ENCODE measurements around the gene CTBP2. TPM values are rescaled to one million over a fixed set of nuclear protein-coding genes. Genes with fewer than 3 reads are reported as not detected.

CTBP2 gene
- total RNA-seq, 4 donors from 2014 or later: 69.7 to 125 (median 84.7) TPM

DNA sequence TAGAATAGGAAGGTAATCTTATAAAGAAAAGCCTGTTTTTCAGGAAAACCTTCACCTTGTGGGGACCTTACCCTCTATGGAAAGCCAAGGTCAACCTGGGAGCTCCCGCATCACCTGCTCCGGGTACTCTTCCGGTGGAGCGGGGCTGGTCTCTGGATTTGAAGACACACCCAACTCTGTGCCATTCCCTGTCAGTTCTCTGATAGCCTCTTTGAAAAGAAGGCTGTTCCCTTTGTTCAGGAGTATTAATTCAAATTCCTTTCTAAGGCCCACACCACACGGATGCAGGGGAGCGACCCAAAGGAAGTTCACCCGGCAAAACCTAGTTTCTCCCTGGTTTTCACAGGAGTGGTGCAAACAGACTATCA, 10.7 kb downstream of the CTBP2 start:
- H3K27me3 ChIP-seq: no peaks in the 10 kb centered on the region
- H3K4me1 ChIP-seq: peaks cover 92 to 100% (median 99%) of the 10 kb centered on the region in 4 donors
- no peak overlapping the region for H3K4me3 ChIP-seq
- no peaks in the 10 kb centered on the region for H3K9me3 ChIP-seq
- TF ChIP-seq POLR2A (IDR thresholded peaks at IDR 0.05; ENCODE audit: low read depth): no peak
- no peak for TF ChIP-seq POLR2AphosphoS5 (IDR thresholded peaks at IDR 0.05)
- TF ChIP-seq, protein P1, sequence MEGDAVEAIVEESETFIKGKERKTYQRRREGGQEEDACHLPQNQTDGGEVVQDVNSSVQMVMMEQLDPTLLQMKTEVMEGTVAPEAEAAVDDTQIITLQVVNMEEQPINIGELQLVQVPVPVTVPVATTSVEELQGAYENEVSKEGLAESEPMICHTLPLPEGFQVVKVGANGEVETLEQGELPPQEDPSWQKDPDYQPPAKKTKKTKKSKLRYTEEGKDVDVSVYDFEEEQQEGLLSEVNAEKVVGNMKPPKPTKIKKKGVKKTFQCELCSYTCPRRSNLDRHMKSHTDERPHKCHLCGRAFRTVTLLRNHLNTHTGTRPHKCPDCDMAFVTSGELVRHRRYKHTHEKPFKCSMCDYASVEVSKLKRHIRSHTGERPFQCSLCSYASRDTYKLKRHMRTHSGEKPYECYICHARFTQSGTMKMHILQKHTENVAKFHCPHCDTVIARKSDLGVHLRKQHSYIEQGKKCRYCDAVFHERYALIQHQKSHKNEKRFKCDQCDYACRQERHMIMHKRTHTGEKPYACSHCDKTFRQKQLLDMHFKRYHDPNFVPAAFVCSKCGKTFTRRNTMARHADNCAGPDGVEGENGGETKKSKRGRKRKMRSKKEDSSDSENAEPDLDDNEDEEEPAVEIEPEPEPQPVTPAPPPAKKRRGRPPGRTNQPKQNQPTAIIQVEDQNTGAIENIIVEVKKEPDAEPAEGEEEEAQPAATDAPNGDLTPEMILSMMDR (IDR thresholded peaks at IDR 0.05): no peak
- TF ChIP-seq EP300 (IDR thresholded peaks at IDR 0.05): no peak
- H3K36me3 ChIP-seq: peaks cover 0 to 10% (median 6%) of the 10 kb centered on the region in 4 donors
- H3K27ac ChIP-seq (replicated peaks in 1 of 4): peak overlapping the region; percentile 95 to 99 (median 98)
- WGBS: 83% methylated on average over 7 of the region's 7 CpGs
- intact Hi-C loops (cut with DNase I): loop anchor here (5.0 to 10.0 kb wide), 3 partner anchors 57 to 235 kb away; no protein-coding TSS in a partner anchor
- DNase-seq (ENCODE audit: extremely low spot score): no peak

DNA sequence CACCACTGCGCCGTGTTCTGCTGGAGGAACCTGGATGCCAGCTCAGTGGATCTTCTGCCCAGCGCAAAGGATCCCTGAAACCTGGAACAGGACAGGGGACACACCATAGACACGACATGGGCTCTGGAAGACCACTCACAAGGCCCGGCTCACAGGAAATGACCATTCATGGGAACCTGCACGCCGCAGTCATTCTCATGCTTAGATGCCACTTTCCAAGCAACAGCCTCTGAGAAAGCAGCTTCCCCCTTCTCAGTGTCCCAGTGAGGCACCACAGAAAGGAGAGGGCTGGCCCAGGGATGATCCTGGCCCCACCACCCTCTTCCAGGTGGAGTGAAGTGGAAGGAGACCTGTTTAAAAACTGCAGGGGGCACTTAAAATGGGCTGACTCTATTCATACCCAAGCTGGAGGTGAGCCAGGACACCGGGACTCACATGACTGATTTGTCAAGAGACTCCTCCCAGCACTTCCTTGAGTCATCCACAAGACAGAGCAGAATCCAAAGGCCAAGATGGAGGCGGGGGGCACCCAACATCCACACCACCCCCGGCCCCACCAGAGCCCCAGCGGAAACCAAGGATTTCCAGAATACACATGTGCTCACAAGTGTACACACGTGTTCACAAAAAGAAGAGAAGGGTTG, 11.2 kb downstream of the CTBP2 start:
- WGBS: 65% methylated on average over 10 of the region's 12 CpGs
- TF ChIP-seq POLR2AphosphoS5 (IDR thresholded peaks at IDR 0.05): peak in 1 of 2 donors; percentile 51
- TF ChIP-seq, protein P1 (IDR thresholded peaks at IDR 0.05): no peak
- H3K4me1 ChIP-seq: peaks cover 92 to 100% (median 99%) of the 10 kb centered on the region in 4 donors

DNA sequence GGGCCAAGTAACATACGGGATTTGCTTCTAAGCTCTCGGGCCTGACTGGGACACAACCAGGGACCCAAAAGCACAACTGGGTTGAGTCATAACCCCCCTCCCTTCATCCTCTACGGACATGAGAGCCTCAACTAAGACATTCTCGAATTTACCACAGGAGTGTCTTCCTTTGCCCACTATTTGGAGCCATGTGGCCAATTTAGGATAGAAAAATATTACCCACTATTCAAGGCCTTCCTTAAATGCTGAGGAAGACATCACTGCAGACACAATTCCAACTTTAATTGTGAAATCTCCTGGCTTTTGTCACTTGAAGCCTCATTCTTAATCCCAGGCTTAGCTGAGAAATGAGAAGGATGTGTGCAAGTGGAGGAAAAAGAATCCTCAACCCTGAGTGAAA, 11.8 kb downstream of the CTBP2 start:
- Histone ChIP-seq H3K4me1 (peaks cover 91 to 100% (median 99%) of the 10 kb centered on the region in 4 donors), H3K36me3 (peaks cover 0 to 10% (median 6%) of the 10 kb centered on the region in 4 donors), H3K4me3 (peak overlapping the region in 1 of 4 donors; percentile 28), H3K27ac (replicated peaks in 1 of 4) (peak overlapping the region; percentile 95 to 99 (median 98)), H3K9me3 (no peaks in the 10 kb centered on the region), H3K27me3 (no peaks in the 10 kb centered on the region)
- no peak for DNase-seq (ENCODE audit: extremely low spot score)
- WGBS: 31% methylated on average over 4 of the region's 4 CpGs
- intact Hi-C loops (cut with DNase I): loop anchor here (5.0 to 10.0 kb wide), 2 partner anchors 56 to 154 kb away; no protein-coding TSS in a partner anchor
- TF ChIP-seq POLR2A (IDR thresholded peaks at IDR 0.05; ENCODE audit: low read depth) (no peak), POLR2AphosphoS5 (IDR thresholded peaks at IDR 0.05) (peak in 1 of 2 donors; percentile 45)
- TF ChIP-seq, protein P1 (IDR thresholded peaks at IDR 0.05): no peak

More for the DNA sequence above, 11.2 kb downstream of the CTBP2 start:
- intact Hi-C loops (cut with DNase I): loop anchor here (5.0 to 10.0 kb wide), 2 partner anchors 57 to 154 kb away; no protein-coding TSS in a partner anchor
- H3K4me3 ChIP-seq: no peak overlapping the region
- peaks cover 0 to 10% (median 6%) of the 10 kb centered on the region in 4 donors for H3K36me3 ChIP-seq
- peak overlapping the region; percentile 95 to 99 (median 98) for H3K27ac ChIP-seq (replicated peaks in 1 of 4)
- no peak for DNase-seq (ENCODE audit: extremely low spot score)
- H3K9me3 ChIP-seq: no peaks in the 10 kb centered on the region
- no peaks in the 10 kb centered on the region for H3K27me3 ChIP-seq

DNA sequence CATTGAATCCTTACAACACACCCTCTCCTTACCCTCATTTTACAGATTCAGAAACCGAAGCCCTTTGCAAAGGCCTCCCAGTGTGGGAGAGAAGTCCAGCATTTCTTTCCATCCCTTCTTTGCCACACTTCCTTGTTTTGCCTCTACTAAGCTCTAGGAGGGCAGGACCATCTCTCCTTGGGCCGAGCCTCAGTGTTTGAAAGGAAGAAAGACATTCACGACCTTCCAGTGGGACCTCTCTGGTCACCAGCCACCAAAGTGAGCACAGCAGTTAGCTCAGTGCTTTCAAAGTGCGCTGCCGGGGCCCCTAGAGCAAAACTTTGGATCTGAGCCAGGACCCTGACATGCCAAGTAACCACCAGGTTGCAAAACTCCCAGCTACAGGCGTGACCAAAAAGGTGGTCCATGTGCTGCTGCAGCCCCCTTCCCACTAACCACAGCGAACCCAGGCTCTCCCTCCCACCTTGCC, 12.4 kb downstream of the CTBP2 start:
- peaks cover 0 to 10% (median 6%) of the 10 kb centered on the region in 4 donors for H3K36me3 ChIP-seq
- peaks cover 86 to 100% (median 99%) of the 10 kb centered on the region in 4 donors for H3K4me1 ChIP-seq
- no peaks in the 10 kb centered on the region for H3K9me3 ChIP-seq
- no peaks in the 10 kb centered on the region for H3K27me3 ChIP-seq
- intact Hi-C loops (cut with DNase I): loop anchor here (5.0 to 10.0 kb wide), 2 partner anchors 56 to 153 kb away; no protein-coding TSS in a partner anchor
- TF ChIP-seq EP300 (IDR thresholded peaks at IDR 0.05) (no peak), POLR2AphosphoS5 (IDR thresholded peaks at IDR 0.05) (peak; percentile 5 to 23), POLR2A (IDR thresholded peaks at IDR 0.05; ENCODE audit: low read depth) (no peak)
- TF ChIP-seq, protein P1 (IDR thresholded peaks at IDR 0.05): no peak
- H3K27ac ChIP-seq (replicated peaks in 1 of 4): peak overlapping the region; percentile 95 to 99 (median 98)
- H3K4me3 ChIP-seq: peak overlapping the region in 2 of 4 donors; percentile 2 to 28
- 27% methylated on average over 7 of the region's 7 CpGs for WGBS
- DNase-seq (ENCODE audit: extremely low spot score): peak; percentile 94
